HG02840 (cell line): Measurements from ENCODE around the gene SUMF1.
A peak's percentile ranks its signal among the peaks of the same experiment; 100 is the strongest.

Source experiments
- ATAC-seq: cut with Tn5 transposase; IDR thresholded peaks from one replicate; pipeline ENCODE4 v1.9.1; 2021; ENCODE audit warnings: mild to moderate bottlenecking, moderate library complexity, moderate number of reproducible peaks; ENCODE audit not compliant: unreplicated experiment, low FRiP score

Gene SUMF1

GRCh38 chr3:4466741-4467521 is at the start of gene SUMF1:
Gene SUMF1 (minus strand): TSS chr3:4467269. CDS start chr3:4467245, 24 bp downstream.
- ATAC-seq: peak; percentile 98

- no peak for ATAC-seq
Observed at GRCh38 chr3:4515916-4516579, 49.0 kb upstream of the SUMF1 start.

GRCh38 chr3:4514916-4515315 is 47.8 kb upstream of the SUMF1 start:
- ATAC-seq: no peak

GRCh38 chr3:4514321-4514720 is 47.3 kb upstream of the SUMF1 start:
- ATAC-seq: no peak

GRCh38 chr3:4512895-4513616 is 46.0 kb upstream of the SUMF1 start:
- no peak for ATAC-seq

GRCh38 chr3:4511491-4512262 is 44.6 kb upstream of the SUMF1 start:
- ATAC-seq: no peak

- ATAC-seq: no peak
Observed at GRCh38 chr3:4509983-4510755, 43.1 kb upstream of the SUMF1 start.

- ATAC-seq: no peak
Observed at GRCh38 chr3:4509043-4509442, 42.0 kb upstream of the SUMF1 start.

- peak; percentile 68 for ATAC-seq
Observed at GRCh38 chr3:4508048-4508981, 41.2 kb upstream of the SUMF1 start.

- no peak for ATAC-seq
Observed at GRCh38 chr3:4507024-4507596, 40.0 kb upstream of the SUMF1 start.

GRCh38 chr3:4506559-4507023 is 39.5 kb upstream of the SUMF1 start:
- ATAC-seq: no peak

- no peak for ATAC-seq
Observed at GRCh38 chr3:4505688-4506558, 38.9 kb upstream of the SUMF1 start.

GRCh38 chr3:4504340-4505261 is 37.5 kb upstream of the SUMF1 start:
- no peak for ATAC-seq

GRCh38 chr3:4503050-4503449 is 36.0 kb upstream of the SUMF1 start:
- peak; percentile 46 for ATAC-seq

- no peak for ATAC-seq
Observed at GRCh38 chr3:4501927-4502326, 34.9 kb upstream of the SUMF1 start.

GRCh38 chr3:4501437-4501836 is 34.4 kb upstream of the SUMF1 start:
- no peak for ATAC-seq
